Measurements from ENCODE around the gene CADPS.

The CADPS gene

GRCh38 chr3:62562596-62562995, 312.6 kb downstream of the CADPS start:
- no peak overlapping the region for H3K4me3 ChIP-seq (replicated peaks in 1 of 2; ENCODE audit: low read depth in 2 of 2, low read length in 2 of 2)
- TF ChIP-seq CTCF (IDR thresholded peaks at IDR 0.05; ENCODE audit: low read depth, low read length) = no peak
- DNase-seq (ENCODE audit: low read depth in 2 of 2) = peak; percentile 53 to 71

- no peak overlapping the region for H3K4me3 ChIP-seq (replicated peaks in 1 of 2; ENCODE audit: low read depth in 2 of 2, low read length in 2 of 2)
- no peak for TF ChIP-seq CTCF (IDR thresholded peaks at IDR 0.05; ENCODE audit: low read depth, low read length)
- peak; percentile 85 to 86 for DNase-seq (ENCODE audit: low read depth in 2 of 2)
Observed at GRCh38 chr3:62562017-62562416, 313.2 kb downstream of the CADPS start.

GRCh38 chr3:62559831-62560445, 315.3 kb downstream of the CADPS start:
- DNase-seq (ENCODE audit: low read depth in 2 of 2) = peak; percentile 72 to 74
- TF ChIP-seq CTCF (IDR thresholded peaks at IDR 0.05; ENCODE audit: low read depth, low read length) = peak; percentile 65

GRCh38 chr3:62558549-62559112, 316.6 kb downstream of the CADPS start:
- peak; percentile 64 for TF ChIP-seq CTCF (IDR thresholded peaks at IDR 0.05; ENCODE audit: low read depth, low read length)
- DNase-seq (ENCODE audit: low read depth in 2 of 2) = peak; percentile 38 to 39
- H3K4me3 ChIP-seq (replicated peaks in 1 of 2; ENCODE audit: low read depth in 2 of 2, low read length in 2 of 2) = no peak overlapping the region

More at GRCh38 chr3:62559831-62560445, 315.3 kb downstream of the CADPS start:
- H3K4me3 ChIP-seq (replicated peaks in 1 of 2; ENCODE audit: low read depth in 2 of 2, low read length in 2 of 2) = no peak overlapping the region

- DNase-seq (ENCODE audit: low read depth in 2 of 2) = no peak
- no peak overlapping the region for H3K4me3 ChIP-seq (replicated peaks in 1 of 2; ENCODE audit: low read depth in 2 of 2, low read length in 2 of 2)
- no peak for TF ChIP-seq CTCF (IDR thresholded peaks at IDR 0.05; ENCODE audit: low read depth, low read length)
Observed at GRCh38 chr3:62557983-62558382, 317.2 kb downstream of the CADPS start.

- no peak for DNase-seq (ENCODE audit: low read depth in 2 of 2)
- H3K4me3 ChIP-seq (replicated peaks in 1 of 2; ENCODE audit: low read depth in 2 of 2, low read length in 2 of 2) = no peak overlapping the region
- no peak for TF ChIP-seq CTCF (IDR thresholded peaks at IDR 0.05; ENCODE audit: low read depth, low read length)
Observed at GRCh38 chr3:62557450-62557849, 317.8 kb downstream of the CADPS start.

Measured in cardiac fibroblast (primary cell).